GM12872 (cell line): Measurements from ENCODE around the gene AGAP1.

Experiments
- TF ChIP-seq, protein P1 (sequence below): IDR thresholded peaks from 3 replicates; pipeline ENCODE4 v1.5.1; 2011; ENCODE audit warnings: low read depth, mild to moderate bottlenecking, low read length, moderate library complexity; ENCODE audit not compliant: insufficient read depth

AGAP1 gene

GRCh38 chr2:235903782-235904584 lies 410.1 kb downstream of the AGAP1 start:
- TF ChIP-seq, protein P1, sequence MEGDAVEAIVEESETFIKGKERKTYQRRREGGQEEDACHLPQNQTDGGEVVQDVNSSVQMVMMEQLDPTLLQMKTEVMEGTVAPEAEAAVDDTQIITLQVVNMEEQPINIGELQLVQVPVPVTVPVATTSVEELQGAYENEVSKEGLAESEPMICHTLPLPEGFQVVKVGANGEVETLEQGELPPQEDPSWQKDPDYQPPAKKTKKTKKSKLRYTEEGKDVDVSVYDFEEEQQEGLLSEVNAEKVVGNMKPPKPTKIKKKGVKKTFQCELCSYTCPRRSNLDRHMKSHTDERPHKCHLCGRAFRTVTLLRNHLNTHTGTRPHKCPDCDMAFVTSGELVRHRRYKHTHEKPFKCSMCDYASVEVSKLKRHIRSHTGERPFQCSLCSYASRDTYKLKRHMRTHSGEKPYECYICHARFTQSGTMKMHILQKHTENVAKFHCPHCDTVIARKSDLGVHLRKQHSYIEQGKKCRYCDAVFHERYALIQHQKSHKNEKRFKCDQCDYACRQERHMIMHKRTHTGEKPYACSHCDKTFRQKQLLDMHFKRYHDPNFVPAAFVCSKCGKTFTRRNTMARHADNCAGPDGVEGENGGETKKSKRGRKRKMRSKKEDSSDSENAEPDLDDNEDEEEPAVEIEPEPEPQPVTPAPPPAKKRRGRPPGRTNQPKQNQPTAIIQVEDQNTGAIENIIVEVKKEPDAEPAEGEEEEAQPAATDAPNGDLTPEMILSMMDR: no peak

DNA sequence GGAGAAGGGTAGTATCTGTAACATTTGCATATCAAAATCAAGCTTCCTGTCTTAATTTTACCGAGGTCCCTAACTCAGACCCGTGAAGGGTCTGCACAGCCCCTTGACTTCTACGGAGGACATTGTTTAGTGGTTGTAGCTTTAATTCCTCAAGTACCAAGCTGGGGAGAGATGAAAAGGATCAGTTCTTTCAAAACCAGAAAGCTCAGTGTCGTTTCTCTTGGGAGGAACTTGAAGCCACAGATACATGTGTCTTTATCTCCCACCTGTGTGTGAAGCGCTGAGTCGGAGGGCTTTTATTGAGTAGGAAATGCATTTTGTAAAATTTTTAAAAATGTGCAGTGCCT lies 410.7 kb downstream of the AGAP1 start:
- TF ChIP-seq, protein P1: no peak

GRCh38 chr2:235908826-235909225 lies 415.0 kb downstream of the AGAP1 start:
- TF ChIP-seq, protein P1: no peak

DNA sequence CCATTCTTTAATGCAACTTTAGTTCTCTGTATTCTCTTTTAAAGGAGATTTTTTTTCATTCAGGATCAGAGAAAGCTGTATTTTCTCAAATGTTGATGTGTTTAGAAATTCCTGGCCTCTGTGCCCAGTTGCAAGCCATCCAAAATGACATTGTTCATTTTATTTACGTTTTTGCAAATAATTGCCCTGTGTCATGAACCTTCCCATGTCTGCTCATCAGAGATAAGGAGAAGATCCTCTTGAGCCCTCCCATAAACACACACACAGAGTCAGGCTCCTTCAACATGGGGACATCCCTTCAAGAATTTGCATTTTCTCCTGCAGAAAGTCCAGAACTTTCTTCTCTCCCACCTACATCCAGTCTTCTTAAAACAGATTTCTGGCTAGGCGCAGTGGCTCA lies 415.5 kb downstream of the AGAP1 start:
- TF ChIP-seq, protein P1: no peak

DNA sequence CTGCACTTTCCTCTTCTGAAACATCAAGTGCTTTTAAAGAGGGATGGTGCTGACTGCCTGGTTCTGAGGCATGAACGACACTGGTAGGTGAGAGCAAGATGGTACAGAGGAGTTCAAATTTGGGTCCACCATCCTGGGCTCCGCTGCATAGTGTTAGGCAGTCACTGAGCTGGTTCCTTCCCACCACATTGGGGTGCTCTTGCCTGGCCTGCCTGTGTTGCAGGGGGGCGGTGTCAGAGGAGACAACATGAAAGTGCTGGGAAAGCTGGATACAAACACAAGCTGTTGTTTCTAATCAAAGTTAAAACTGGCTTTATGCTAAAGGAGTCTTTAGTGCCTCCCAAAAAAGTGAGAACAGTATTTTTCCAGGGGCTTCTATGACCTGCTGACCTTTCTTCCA lies 416.2 kb downstream of the AGAP1 start:
- TF ChIP-seq, protein P1: no peak

GRCh38 chr2:235911125-235911524 lies 417.3 kb downstream of the AGAP1 start:
- TF ChIP-seq, protein P1: no peak

- TF ChIP-seq, protein P1: no peak
Measured at GRCh38 chr2:235911633-235912233, 417.9 kb downstream of the AGAP1 start.
